ENCODE data around the gene ADGRL1. TPM values are rescaled to one million over a fixed set of nuclear protein-coding genes. Genes with fewer than 3 reads are reported as not detected.

Gene ADGRL1
- total RNA-seq, 4 donors from 2014 or later = 0.76 to 3.5 (median 1.2) TPM

DNA sequence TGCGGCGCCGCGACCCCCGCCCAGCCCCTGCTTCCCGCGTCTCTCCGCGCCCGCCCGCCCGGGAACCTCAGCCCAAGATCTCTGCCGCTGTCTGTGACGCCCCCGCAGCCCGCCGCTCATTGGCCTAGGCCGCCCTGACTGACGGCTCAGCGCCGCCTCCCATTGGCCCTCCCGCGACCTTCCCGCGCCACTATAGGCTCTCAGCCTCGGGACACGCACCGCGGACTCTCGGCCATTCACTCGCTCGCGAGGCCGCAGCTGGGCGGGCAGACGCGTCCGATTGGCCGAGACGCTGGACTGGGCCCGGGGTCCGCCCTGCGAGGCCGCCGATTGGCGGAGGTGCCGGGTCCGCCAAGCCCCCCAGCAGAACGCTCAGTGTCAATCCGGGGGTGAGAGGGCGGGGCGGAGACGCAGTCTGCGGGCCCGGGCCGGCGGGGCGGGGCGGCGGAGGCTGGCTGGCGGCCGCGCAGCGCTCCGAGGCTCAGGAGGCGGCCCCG, 88.3 kb downstream of the ADGRL1 start, which contains the start of gene PRKACA:
TSS of gene PRKACA (minus strand) at position 95 of the 497 bp plus-strand sequence. CDS start 215 bp downstream, outside the sequence.
- peak within 1 kb of the TSS; percentile 99 to 100 (median 99) for H3K27ac ChIP-seq
- no peaks in the 10 kb centered on the region for H3K27me3 ChIP-seq
- peaks cover 60% of the 10 kb centered on the region in 2 donors for H3K4me1 ChIP-seq
- no peaks in the 10 kb centered on the region for H3K9me3 ChIP-seq
- peak within 1 kb of the TSS; percentile 83 to 99 (median 95) for H3K4me3 ChIP-seq
- in situ Hi-C loops (cut with MboI; ENCODE audit: low sequenced_read_pairs in 4 of 4) = loop anchor here in 1 of 4 donors (5.0 kb wide), 1 partner anchor 35 kb away; no protein-coding TSS in a partner anchor
- intact Hi-C loops (cut with DNase I; ENCODE audit: low total_unique reads) = loop anchor here (1.0 to 5.0 kb wide), 6 partner anchors 11 to 445 kb away; partner anchors contain the start of genes ASF1B, DNAJB1 and RFX1
- DNase-seq (peak; percentile 99), ATAC-seq (peak; percentile 59 to 73)
- TF ChIP-seq POLR2A (IDR thresholded peaks at IDR 0.05) (peak; percentile 76 to 87), CTCF (IDR thresholded peaks at IDR 0.05 in 4 of 5, conservative IDR thresholded peaks at IDR 0.05 in 1 of 5) (no peak)
- H3K36me3 ChIP-seq = no peaks in the 10 kb centered on the region

DNA sequence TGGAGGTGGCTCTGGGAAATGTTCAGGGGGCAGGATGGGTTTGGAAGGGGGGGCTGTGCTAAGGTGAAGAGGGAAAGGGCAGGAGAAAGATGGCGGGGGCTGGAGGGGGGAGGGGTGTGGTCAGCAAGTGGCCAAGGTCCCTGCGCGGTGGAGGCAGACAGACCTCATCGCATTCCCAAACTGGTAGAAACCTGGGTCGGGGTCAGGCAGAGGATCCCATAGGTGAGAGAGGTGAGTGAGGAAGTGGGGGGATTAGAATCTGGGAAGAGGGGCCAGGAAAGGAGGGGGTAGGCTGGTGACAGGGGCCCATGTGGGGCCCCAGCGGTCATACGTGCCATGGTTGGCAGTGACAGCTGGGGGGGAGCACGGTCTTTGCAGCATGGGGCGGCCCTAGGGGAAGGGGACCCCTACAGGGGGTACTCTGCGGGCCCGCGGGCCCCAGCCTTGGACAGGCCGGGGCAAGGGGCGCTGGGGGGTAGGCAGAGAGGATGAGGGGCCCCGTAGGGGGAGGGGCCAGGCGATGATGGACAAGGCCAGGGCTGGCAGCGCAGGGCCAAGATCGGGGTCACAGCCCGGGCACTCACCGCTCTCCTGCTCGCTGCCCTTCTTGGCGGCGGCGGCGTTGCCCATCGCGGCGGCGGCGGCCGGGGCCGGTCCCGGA, 88.9 kb downstream of the ADGRL1 start:
- Histone ChIP-seq H3K4me3 (peak overlapping the region; percentile 83 to 99 (median 95)), H3K27me3 (no peaks in the 10 kb centered on the region), H3K36me3 (no peaks in the 10 kb centered on the region), H3K9me3 (no peaks in the 10 kb centered on the region), H3K27ac (peak overlapping the region; percentile 95 to 99 (median 96)), H3K4me1 (peaks cover 66% of the 10 kb centered on the region in 2 donors)
- DNase-seq = peak in 1 of 2 donors; percentile 47
- intact Hi-C loops (cut with DNase I; ENCODE audit: low total_unique reads) (loop anchor here (5.0 kb wide), 2 partner anchors 110 to 265 kb away; partner anchors contain the start of gene RFX1), in situ Hi-C loops (cut with MboI; ENCODE audit: low sequenced_read_pairs in 4 of 4) (loop anchor here in 1 of 4 donors (5.0 kb wide), 1 partner anchor 35 kb away; no protein-coding TSS in a partner anchor)
- no peak for ATAC-seq
- TF ChIP-seq CTCF (IDR thresholded peaks at IDR 0.05 in 4 of 5, conservative IDR thresholded peaks at IDR 0.05 in 1 of 5) (peak in 1 of 5 experiments; percentile 15), POLR2A (IDR thresholded peaks at IDR 0.05) (no peak)

DNA sequence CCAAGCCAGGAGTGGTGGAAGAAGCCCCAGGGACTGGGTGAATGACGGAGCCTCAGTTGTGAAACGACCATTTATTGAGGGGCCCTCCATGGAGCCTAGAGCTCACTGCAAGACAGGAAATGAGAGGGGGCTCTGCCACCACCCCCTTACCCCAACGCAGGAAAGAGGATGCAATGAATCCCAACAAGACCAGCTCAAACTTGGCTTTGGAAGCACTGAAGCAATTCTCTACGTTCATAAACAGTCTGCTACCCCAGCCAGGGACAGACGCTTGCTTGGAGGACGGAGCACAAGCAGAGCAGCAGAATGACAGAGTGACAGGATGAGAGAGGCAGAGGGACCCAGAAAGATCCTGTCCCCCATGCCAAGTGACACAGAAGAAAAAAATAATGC, 89.4 kb downstream of the ADGRL1 start:
- H3K4me1 ChIP-seq = peaks cover 70 to 71% of the 10 kb centered on the region in 2 donors
- in situ Hi-C loops (cut with MboI; ENCODE audit: low sequenced_read_pairs in 4 of 4) = loop anchor here in 1 of 4 donors (5.0 kb wide), 1 partner anchor 34 kb away; no protein-coding TSS in a partner anchor
- peak overlapping the region; percentile 83 to 99 (median 95) for H3K4me3 ChIP-seq
- H3K9me3 ChIP-seq = no peaks in the 10 kb centered on the region
- TF ChIP-seq POLR2A (IDR thresholded peaks at IDR 0.05) (no peak), CTCF (IDR thresholded peaks at IDR 0.05 in 4 of 5, conservative IDR thresholded peaks at IDR 0.05 in 1 of 5) (no peak)
- intact Hi-C loops (cut with DNase I; ENCODE audit: low total_unique reads) = loop anchor here (5.0 kb wide), 2 partner anchors 109 to 264 kb away; partner anchors contain the start of gene RFX1
- H3K27ac ChIP-seq = peak overlapping the region; percentile 95 to 99 (median 96)
- ATAC-seq (no peak), DNase-seq (no peak)
- no peaks in the 10 kb centered on the region for H3K36me3 ChIP-seq
- H3K27me3 ChIP-seq = no peaks in the 10 kb centered on the region

GRCh38 chr19:14115756-14116155, 90.2 kb downstream of the ADGRL1 start:
- in situ Hi-C loops (cut with MboI; ENCODE audit: low sequenced_read_pairs in 4 of 4) = loop anchor here in 1 of 4 donors (5.0 kb wide), 1 partner anchor 33 kb away; no protein-coding TSS in a partner anchor
- H3K4me3 ChIP-seq = peak overlapping the region in 3 of 4 donors; percentile 2 to 99 (median 83)
- intact Hi-C loops (cut with DNase I; ENCODE audit: low total_unique reads) = loop anchor here (2.0 to 5.0 kb wide), 4 partner anchors 25 to 263 kb away; partner anchors contain the start of genes MISP3, RFX1 and SAMD1
- no peak for DNase-seq
- no peaks in the 10 kb centered on the region for H3K36me3 ChIP-seq
- no peaks in the 10 kb centered on the region for H3K27me3 ChIP-seq
- TF ChIP-seq POLR2A (IDR thresholded peaks at IDR 0.05) (no peak), CTCF (IDR thresholded peaks at IDR 0.05 in 4 of 5, conservative IDR thresholded peaks at IDR 0.05 in 1 of 5) (no peak)
- H3K4me1 ChIP-seq = peaks cover 72% of the 10 kb centered on the region in 2 donors
- peak overlapping the region; percentile 95 to 99 (median 96) for H3K27ac ChIP-seq
- H3K9me3 ChIP-seq = no peaks in the 10 kb centered on the region
- no peak for ATAC-seq
